Keratinocyte (primary cell): ENCODE results near the gene S100A4.

Experiments
- CTCF ChIP-seq, 3 experiments: IDR thresholded peaks in 1 of 3; conservative IDR thresholded peaks in 1 of 3; optimal IDR thresholded peaks in 1 of 3; 2 replicates in 2 of 3; 3 replicates in 1 of 3; pipeline versions ENCODE3 to v1.5.1; 2011; ENCODE audit warnings: low read length in 3 of 3, mild to moderate bottlenecking in 3 of 3, moderate library complexity in 2 of 3, control low read depth in 1 of 3, inconsistent platforms in 1 of 3; ENCODE audit not compliant: insufficient read depth in 2 of 3; ENCODE audit errors: extremely low read depth in 1 of 3
- EZH2 ChIP-seq: IDR thresholded peaks from one replicate; pipeline ENCODE4 v1.6.1; 2012; ENCODE audit warnings: inconsistent platforms, mild to moderate bottlenecking, low read length, moderate library complexity

GRCh38 chr1:153543736-153544135 is 1.9 kb downstream of the S100A4 start:
- TF ChIP-seq CTCF (optimal IDR thresholded peaks at IDR 0.05 in 1 of 3, IDR thresholded peaks at IDR 0.05 in 1 of 3, conservative IDR thresholded peaks at IDR 0.05 in 1 of 3; ENCODE audit: extremely low read depth in 1 of 3, insufficient read depth in 2 of 3, low read length in 3 of 3) (no peak), EZH2 (no peak)
